Gastrocnemius medialis (tissue), 4 donors: ENCODE data around the gene COA4. TPM values are rescaled to one million over a fixed set of nuclear protein-coding genes. Genes with fewer than 3 reads are reported as not detected.

Experiments
- ATAC-seq, 2 donors: fragments of 150-250 bp; one replicate each; pipeline ENCODE4 v1.9.1; 2016
- DNase-seq, 2 donors: peaks; one replicate each; pipeline ENCODE4 v3.0.0-alpha.2; 2019
- H3K27ac ChIP-seq, 4 donors: fragments of 200-600 bp; sonication (generic); 1 replicate in 1 of 4; 2 replicates in 3 of 4; pipeline ENCODE4 v1.5.1; 2016 to 2018; ENCODE audit warnings: mild to moderate bottlenecking in 2 of 4, moderate library complexity in 1 of 4
- H3K27me3 ChIP-seq, 3 donors: fragments of 200-600 bp; sonication (generic) in 2 of 3; 1 replicate in 1 of 3; 2 replicates in 2 of 3; pipeline versions ENCODE4 v1.5.1 to v1.6.0; 2016 to 2019; ENCODE audit warnings: mild to moderate bottlenecking in 1 of 3, moderate library complexity in 1 of 3
- H3K36me3 ChIP-seq, 2 donors: fragments of 200-600 bp; sonication (generic) in 1 of 2; one replicate each; pipeline ENCODE4 v1.5.1; 2017 to 2018
- H3K4me1 ChIP-seq, 2 donors: fragments of 200-600 bp; sonication (generic) in 1 of 2; one replicate each; pipeline ENCODE4 v1.5.1; 2016 to 2017; ENCODE audit warnings: mild to moderate bottlenecking in 2 of 2
- H3K4me3 ChIP-seq, 4 donors: fragments of 200-600 bp; sonication (generic) in 3 of 4; 1 replicate in 1 of 4; 2 replicates in 3 of 4; pipeline ENCODE4 v1.5.1; 2016 to 2019; ENCODE audit warnings: mild to moderate bottlenecking in 2 of 4
- H3K9me3 ChIP-seq, 3 donors: fragments of 200-600 bp; sonication (generic) in 2 of 3; 1 replicate in 1 of 3; 2 replicates in 2 of 3; pipeline ENCODE4 v1.5.1; 2016 to 2019
- POLR2A ChIP-seq, 2 donors: fragments of 450-650 bp; IDR thresholded peaks; one replicate each; pipeline ENCODE4 v1.6.1; 2017; ENCODE audit warnings: antibody characterized with exemption in 2 of 2, mild to moderate bottlenecking in 2 of 2, moderate library complexity in 2 of 2
- in situ Hi-C, 4 donors: fragments of 200-750 bp; cut with MboI; loops; one replicate each; pipeline versions ENCODE4 v1.15.0 to v1.8.0; 2017; ENCODE audit warnings: low sequenced_read_pairs in 4 of 4
- intact Hi-C: fragments of 100-400 bp; cut with DNase I; formaldehyde crosslinking; loops from one replicate; pipeline ENCODE4 v1.15.1; 2023; ENCODE audit warnings: low total_unique reads
- total RNA-seq, 4 donors: library from RNA; depleted of rRNA; stranded (reverse); fragments of >200 nt; gene quantifications; one replicate each; pipeline versions ENCODE4 v1.1.0 to v1.2.3, GENCODE V29; 2016
- TF ChIP-seq, protein P1 (sequence below), 5 experiments: fragments of 450-650 bp in 3 of 5; fragments of 200-600 bp in 2 of 5; sonication (generic) in 2 of 5; IDR thresholded peaks in 4 of 5; conservative IDR thresholded peaks in 1 of 5; 1 replicate in 4 of 5; 2 replicates in 1 of 5; pipeline ENCODE4 v1.5.1; 2016 to 2019; ENCODE audit warnings: antibody characterized with exemption in 5 of 5, mild to moderate bottlenecking in 3 of 5, moderate library complexity in 3 of 5

COA4 gene
- total RNA-seq, 4 donors from 2014 or later: 52.3 to 102 (median 86.2) TPM

DNA sequence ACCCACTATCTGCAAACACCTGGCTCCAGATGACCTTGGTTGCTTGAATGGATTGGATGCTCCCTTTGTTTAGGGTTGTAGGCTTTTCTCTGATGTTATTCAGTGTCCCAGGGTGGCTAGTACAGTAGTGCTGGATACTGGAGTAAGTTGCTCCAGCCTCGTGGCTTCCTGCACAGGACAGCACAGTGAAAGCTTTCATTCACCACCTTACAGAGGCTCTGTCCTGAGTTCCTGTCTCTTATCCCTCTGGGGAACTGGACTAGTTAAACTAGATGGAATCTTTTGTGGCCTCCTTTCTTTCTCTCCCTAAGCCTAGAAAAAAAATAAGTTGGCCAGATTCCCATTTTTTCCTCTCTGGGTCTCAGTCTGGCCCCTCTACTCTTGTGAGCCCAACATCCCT is 46.4 kb downstream of the COA4 start:
- no peaks in the 10 kb centered on the region for H3K4me1 ChIP-seq
- ATAC-seq (no peak), DNase-seq (no peak)
- no peaks in the 10 kb centered on the region for H3K36me3 ChIP-seq
- intact Hi-C loops (no loop called here), in situ Hi-C loops (no loop called here)
- H3K9me3 ChIP-seq: no peaks in the 10 kb centered on the region
- TF ChIP-seq, protein P1, sequence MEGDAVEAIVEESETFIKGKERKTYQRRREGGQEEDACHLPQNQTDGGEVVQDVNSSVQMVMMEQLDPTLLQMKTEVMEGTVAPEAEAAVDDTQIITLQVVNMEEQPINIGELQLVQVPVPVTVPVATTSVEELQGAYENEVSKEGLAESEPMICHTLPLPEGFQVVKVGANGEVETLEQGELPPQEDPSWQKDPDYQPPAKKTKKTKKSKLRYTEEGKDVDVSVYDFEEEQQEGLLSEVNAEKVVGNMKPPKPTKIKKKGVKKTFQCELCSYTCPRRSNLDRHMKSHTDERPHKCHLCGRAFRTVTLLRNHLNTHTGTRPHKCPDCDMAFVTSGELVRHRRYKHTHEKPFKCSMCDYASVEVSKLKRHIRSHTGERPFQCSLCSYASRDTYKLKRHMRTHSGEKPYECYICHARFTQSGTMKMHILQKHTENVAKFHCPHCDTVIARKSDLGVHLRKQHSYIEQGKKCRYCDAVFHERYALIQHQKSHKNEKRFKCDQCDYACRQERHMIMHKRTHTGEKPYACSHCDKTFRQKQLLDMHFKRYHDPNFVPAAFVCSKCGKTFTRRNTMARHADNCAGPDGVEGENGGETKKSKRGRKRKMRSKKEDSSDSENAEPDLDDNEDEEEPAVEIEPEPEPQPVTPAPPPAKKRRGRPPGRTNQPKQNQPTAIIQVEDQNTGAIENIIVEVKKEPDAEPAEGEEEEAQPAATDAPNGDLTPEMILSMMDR (IDR thresholded peaks at IDR 0.05 in 4 of 5, conservative IDR thresholded peaks at IDR 0.05 in 1 of 5): no peak
- no peak for TF ChIP-seq POLR2A (IDR thresholded peaks at IDR 0.05)
- no peak overlapping the region for H3K4me3 ChIP-seq
- H3K27ac ChIP-seq: no peak overlapping the region
- no peaks in the 10 kb centered on the region for H3K27me3 ChIP-seq

Other genes starting within 250 kb of the COA4 start
- 10 to 100 TPM in 1 of 4 donors, 1 to 10 TPM in 3; 4.2 to 10.4 (median 5.3) TPM for gene PLEKHB1, start 230.3 kb downstream of the COA4 start, total RNA-seq
- gene RAB6A, start 115.8 kb downstream of the COA4 start, total RNA-seq: 100 to 1,000 TPM in 3 of 4 donors, 10 to 100 TPM in 1; 95.5 to 124 (median 110) TPM
- gene MRPL48, start 89.0 kb downstream of the COA4 start, total RNA-seq: 10 to 100 TPM in 3 of 4 donors, 1 to 10 TPM in 1; 9.0 to 29.1 (median 13.4) TPM
- gene PAAF1, start 153 bp upstream of the COA4 start, total RNA-seq: 10 to 100 TPM in 1 of 4 donors, 1 to 10 TPM in 3; 2.2 to 11.8 (median 4.4) TPM
- gene DNAJB13, start 74.2 kb upstream of the COA4 start, total RNA-seq: not detected
- 100 to 1,000 TPM in 1 of 4 donors, 10 to 100 TPM in 3; 16.8 to 284 (median 56.7) TPM for gene UCP2, start 106.0 kb upstream of the COA4 start, total RNA-seq
- 100 to 1,000 TPM; 489 to 938 (median 679) TPM for gene UCP3, start 132.2 kb upstream of the COA4 start, total RNA-seq